ENCODE data around the gene TSHZ1.

DNA sequence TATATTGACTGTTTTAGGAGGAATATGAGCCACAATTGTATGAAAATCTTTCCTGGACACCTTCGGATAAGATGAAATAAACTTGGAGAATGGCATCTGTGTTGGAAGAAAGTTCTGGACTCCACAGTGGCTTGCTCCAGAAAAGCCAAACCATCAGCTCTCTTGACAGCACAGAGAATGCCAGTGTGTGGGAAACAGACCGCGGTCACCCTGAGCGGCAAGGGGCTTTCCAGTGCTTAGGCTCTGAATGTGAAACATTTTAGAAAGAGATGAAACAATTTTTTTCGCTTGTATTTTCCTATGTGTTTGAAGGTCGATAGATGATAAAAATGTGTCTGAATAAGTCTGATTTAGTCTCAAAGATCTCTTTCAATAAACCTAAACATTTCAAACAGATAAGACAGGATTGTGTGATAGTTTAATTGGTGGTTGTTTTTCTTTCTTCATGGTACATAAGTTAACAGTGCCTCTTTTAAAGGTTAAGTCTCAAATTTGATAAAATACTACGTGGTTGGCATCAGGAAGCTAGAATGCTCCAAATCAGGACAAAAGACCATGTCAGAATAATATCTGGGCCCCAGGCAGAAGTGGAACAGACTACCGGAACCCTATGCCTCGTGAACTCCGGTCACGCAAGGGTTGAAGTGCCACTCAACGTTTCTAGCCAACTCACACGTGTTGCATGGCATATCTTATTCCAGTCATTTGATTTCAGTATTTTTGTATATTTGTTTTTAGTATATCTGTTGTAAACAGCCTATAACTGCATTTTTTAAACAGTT lies 30.6 kb upstream of the TSHZ1 start:
- TF ChIP-seq BHLHE40 (IDR thresholded peaks at IDR 0.05; ENCODE audit: borderline replicate concordance) (no peak), ARNT (IDR thresholded peaks at IDR 0.05) (no peak)
- TF ChIP-seq, protein P1, sequence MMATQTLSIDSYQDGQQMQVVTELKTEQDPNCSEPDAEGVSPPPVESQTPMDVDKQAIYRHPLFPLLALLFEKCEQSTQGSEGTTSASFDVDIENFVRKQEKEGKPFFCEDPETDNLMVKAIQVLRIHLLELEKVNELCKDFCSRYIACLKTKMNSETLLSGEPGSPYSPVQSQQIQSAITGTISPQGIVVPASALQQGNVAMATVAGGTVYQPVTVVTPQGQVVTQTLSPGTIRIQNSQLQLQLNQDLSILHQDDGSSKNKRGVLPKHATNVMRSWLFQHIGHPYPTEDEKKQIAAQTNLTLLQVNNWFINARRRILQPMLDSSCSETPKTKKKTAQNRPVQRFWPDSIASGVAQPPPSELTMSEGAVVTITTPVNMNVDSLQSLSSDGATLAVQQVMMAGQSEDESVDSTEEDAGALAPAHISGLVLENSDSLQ (IDR thresholded peaks at IDR 0.05) = no peak

Measured in HEK293T (cell line).